Endothelial cell of umbilical vein (primary cell): Measurements from ENCODE around the gene RNPEPL1. TPM values are rescaled to one million over a fixed set of nuclear protein-coding genes. Genes with fewer than 3 reads are reported as not detected.
A peak's percentile ranks its signal among the peaks of the same experiment; 100 is the strongest.

Experiments
- Bru-seq: library from RNA; stranded (reverse); fragments of 400-500 nt; gene quantifications from one replicate; lab custom pipeline; 2021; lab: Mats Ljungman, UMichigan
- BruChase-seq, 2 experiments: library from RNA; stranded (reverse); fragments of 400-500 nt; gene quantifications; one replicate each; lab custom pipeline; 2021; lab: Mats Ljungman, UMichigan
- BruUV-seq: library from RNA; stranded (reverse); fragments of 400-500 nt; replicated peaks from 2 replicates; lab custom pipeline; 2021; lab: Mats Ljungman, UMichigan
- CTCF ChIA-PET: fragments of 300-600, 350-600 bp; sonication (Branson Sonifier 250); formaldehyde crosslinking; loops from one replicate; lab custom pipeline; 2021; ENCODE audit warnings: antibody characterized with exemption, inconsistent platforms; lab: Charles Lee
- POLR2A ChIA-PET: fragments of 300-600, 350-600 bp; sonication (Branson Sonifier 250); formaldehyde crosslinking; loops from one replicate; lab custom pipeline; 2021; ENCODE audit warnings: antibody characterized with exemption, inconsistent platforms; lab: Charles Lee
- DNase-seq: peaks from one replicate; pipeline ENCODE4 v3.0.0-alpha.2; 2011; ENCODE audit warnings: low read depth, low spot score
- FAIRE-seq: peaks from 2 replicates; lab custom pipeline; 2011; peaks lifted over from hg19 to GRCh38; lab: Jason Lieb, UNC
- H2AFZ ChIP-seq: 2 replicates; pipeline ENCODE4 v1.6.0; 2012; ENCODE audit warnings: low read depth, low read length, control low read depth, inconsistent platforms
- H3K27ac ChIP-seq: 2 replicates; pipeline ENCODE4 v1.5.1; 2011; ENCODE audit warnings: low read depth, mild to moderate bottlenecking, control low read depth, low read length, moderate library complexity; ENCODE audit not compliant: insufficient read depth
- H3K27me3 ChIP-seq, 2 experiments: 2 replicates each; pipeline versions ENCODE4 v1.6.0 to v1.6.1; 2011; ENCODE audit warnings: low read length in 2 of 2, mixed read lengths in 1 of 2; ENCODE audit not compliant: control insufficient read depth in 2 of 2, insufficient read depth in 2 of 2
- H3K36me3 ChIP-seq, 2 experiments: 2 replicates in 1 of 2; 3 replicates in 1 of 2; pipeline ENCODE4 v1.5.1; 2011; ENCODE audit warnings: low read length in 2 of 2, mild to moderate bottlenecking in 1 of 2, moderate library complexity in 1 of 2; ENCODE audit not compliant: control insufficient read depth in 2 of 2, insufficient read depth in 2 of 2; ENCODE audit errors: extremely low read depth in 1 of 2
- H3K4me1 ChIP-seq: 3 replicates; pipeline ENCODE4 v1.5.1; 2011; ENCODE audit warnings: mild to moderate bottlenecking, low read length; ENCODE audit not compliant: control insufficient read depth, insufficient read depth; ENCODE audit errors: extremely low read depth
- H3K4me2 ChIP-seq: 2 replicates; pipeline ENCODE4 v1.6.1; 2011; ENCODE audit warnings: low read length, control low read depth, mixed read lengths; ENCODE audit not compliant: insufficient read depth
- H3K4me3 ChIP-seq, 3 experiments: fragments of 200-600 bp in 1 of 3; sonication (generic), shearing (Covaris generic) in 1 of 3; replicated peaks in 1 of 3; 2 replicates each; pipeline ENCODE4 v1.5.1; 2011 to 2016; ENCODE audit warnings: control low read depth in 3 of 3, low read length in 3 of 3, mild to moderate bottlenecking in 2 of 3, inconsistent platforms in 1 of 3, low read depth in 1 of 3, moderate library complexity in 1 of 3; ENCODE audit not compliant: insufficient read depth in 1 of 3
- H3K79me2 ChIP-seq: 2 replicates; pipeline ENCODE4 v1.6.0; 2012; ENCODE audit warnings: low read length, inconsistent platforms; ENCODE audit not compliant: control insufficient read depth, insufficient read depth
- H3K9ac ChIP-seq: replicated peaks from 2 replicates; pipeline ENCODE3; 2011; ENCODE audit warnings: low read length, control low read depth; ENCODE audit not compliant: insufficient read depth; ENCODE audit errors: extremely low read depth
- H3K9me1 ChIP-seq: replicated peaks from 3 replicates; pipeline ENCODE4 v1.6.0; 2011; ENCODE audit warnings: mild to moderate bottlenecking, low read length; ENCODE audit not compliant: control insufficient read depth, insufficient read depth; ENCODE audit errors: extremely low read depth
- H3K9me3 ChIP-seq: replicated peaks from 2 replicates; pipeline ENCODE4 v1.5.1; 2012; ENCODE audit warnings: low read length, inconsistent platforms; ENCODE audit not compliant: control insufficient read depth, insufficient read depth
- H4K20me1 ChIP-seq: replicated peaks from 2 replicates; pipeline ENCODE3; 2011; ENCODE audit warnings: mild to moderate bottlenecking, low read length; ENCODE audit not compliant: control insufficient read depth, insufficient read depth; ENCODE audit errors: extremely low read depth
- CTCF ChIP-seq, 2 donors: IDR thresholded peaks; 1 replicate in 1 of 2; 2 replicates in 1 of 2; pipeline ENCODE4 v1.5.1; 2011; ENCODE audit warnings: low read length in 2 of 2, mild to moderate bottlenecking in 2 of 2, moderate library complexity in 2 of 2, control low read depth in 1 of 2, inconsistent platforms in 1 of 2, low read depth in 1 of 2; ENCODE audit not compliant: insufficient read depth in 1 of 2; ENCODE audit errors: extremely low read depth in 1 of 2
- EZH2 ChIP-seq: IDR thresholded peaks from 2 replicates; pipeline ENCODE4 v1.6.1; 2012; ENCODE audit warnings: borderline replicate concordance, low read depth, mild to moderate bottlenecking, moderate library complexity, low read length, inconsistent platforms; ENCODE audit not compliant: severe bottlenecking
- FOS ChIP-seq: IDR thresholded peaks from 2 replicates; pipeline ENCODE4 v1.6.1; 2011; ENCODE audit warnings: mild to moderate bottlenecking, low read length, moderate library complexity, borderline replicate concordance; ENCODE audit not compliant: insufficient read depth
- GATA2 ChIP-seq: IDR thresholded peaks from 2 replicates; pipeline ENCODE4 v1.7.0; 2011; ENCODE audit warnings: low read depth, mild to moderate bottlenecking, moderate library complexity, mixed read lengths, low read length; ENCODE audit not compliant: insufficient read length, insufficient read depth
- JUN ChIP-seq: IDR thresholded peaks from 2 replicates; pipeline ENCODE4 v1.6.1; 2011; ENCODE audit warnings: borderline replicate concordance, low read depth; ENCODE audit not compliant: insufficient read length, insufficient read depth
- MAX ChIP-seq: IDR thresholded peaks from 2 replicates; pipeline ENCODE4 v1.6.1; 2011; ENCODE audit not compliant: insufficient read depth, insufficient read length
- MYC ChIP-seq: IDR thresholded peaks from one replicate; pipeline ENCODE4 v1.6.1; 2011; ENCODE audit warnings: mild to moderate bottlenecking, low read depth, low read length
- POLR2A ChIP-seq: IDR thresholded peaks from 2 replicates; pipeline ENCODE4 v1.6.1; 2012; ENCODE audit warnings: low read depth, mild to moderate bottlenecking, control low read depth, low read length
- POLR2AphosphoS5 ChIP-seq: IDR thresholded peaks from 2 replicates; pipeline ENCODE4 v1.6.1; 2012; ENCODE audit warnings: low read depth, mild to moderate bottlenecking, control low read depth, low read length, moderate library complexity; ENCODE audit not compliant: insufficient read depth
- dilution Hi-C: fragments of 300-500 bp; cut with MboI; formaldehyde crosslinking; loops from one replicate; pipeline ENCODE4 v1.15.0; 2019; ENCODE audit warnings: low sequenced_read_pairs; ENCODE audit not compliant: extremely low pct_ligation_motif_present
- intact Hi-C: fragments of 100-400 bp; cut with micrococcal nuclease; formaldehyde crosslinking; loops from one replicate; pipeline ENCODE4 v1.10.0; 2022
- long read RNA-seq: library from polyadenylated mRNA; stranded (forward); transcript quantifications from one replicate; pipeline ENCODE4 v2.0.0, GENCODE V29; 2021
- polyA minus RNA-seq, 3 experiments: library from RNA; depleted of rRNA, polyadenylated mRNA; stranded (reverse); fragments of >200 nt; gene quantifications; 1 replicate in 1 of 3; 2 replicates in 2 of 3; pipeline ENCODE4 v1.2.3, GENCODE V29; 2011
- polyA plus RNA-seq, 4 experiments: library from polyadenylated mRNA; depleted of rRNA in 3 of 4; stranded (reverse) in 3 of 4; unstranded in 1 of 4; fragments of >200 nt; gene quantifications; 2 replicates each; pipeline versions ENCODE4 v1.2.1 to v1.2.3, GENCODE V29; 2011 to 2012; ENCODE audit warnings: missing spikeins in 1 of 4
- total RNA-seq: library from RNA; stranded (reverse); gene quantifications from 2 replicates; pipeline ENCODE4 v1.2.3, GENCODE V29; 2021

The RNPEPL1 gene, protein sequence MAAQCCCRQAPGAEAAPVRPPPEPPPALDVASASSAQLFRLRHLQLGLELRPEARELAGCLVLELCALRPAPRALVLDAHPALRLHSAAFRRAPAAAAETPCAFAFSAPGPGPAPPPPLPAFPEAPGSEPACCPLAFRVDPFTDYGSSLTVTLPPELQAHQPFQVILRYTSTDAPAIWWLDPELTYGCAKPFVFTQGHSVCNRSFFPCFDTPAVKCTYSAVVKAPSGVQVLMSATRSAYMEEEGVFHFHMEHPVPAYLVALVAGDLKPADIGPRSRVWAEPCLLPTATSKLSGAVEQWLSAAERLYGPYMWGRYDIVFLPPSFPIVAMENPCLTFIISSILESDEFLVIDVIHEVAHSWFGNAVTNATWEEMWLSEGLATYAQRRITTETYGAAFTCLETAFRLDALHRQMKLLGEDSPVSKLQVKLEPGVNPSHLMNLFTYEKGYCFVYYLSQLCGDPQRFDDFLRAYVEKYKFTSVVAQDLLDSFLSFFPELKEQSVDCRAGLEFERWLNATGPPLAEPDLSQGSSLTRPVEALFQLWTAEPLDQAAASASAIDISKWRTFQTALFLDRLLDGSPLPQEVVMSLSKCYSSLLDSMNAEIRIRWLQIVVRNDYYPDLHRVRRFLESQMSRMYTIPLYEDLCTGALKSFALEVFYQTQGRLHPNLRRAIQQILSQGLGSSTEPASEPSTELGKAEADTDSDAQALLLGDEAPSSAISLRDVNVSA
- total RNA-seq (62.1 and 67.1 TPM in 2 replicates), polyA plus RNA-seq (35.8 and 47.3 TPM in 2 replicates), polyA minus RNA-seq (17.3 and 23.2 TPM in 2 replicates), Bru-seq, nascent RNA (percentile 44 among the genes with signal in this experiment), BruChase-seq, experiment 1, labeled RNA remaining after a 6-hour chase (percentile 68 among the genes with signal in this experiment), BruChase-seq, experiment 2, labeled RNA remaining after a 2-hour chase (percentile 57 among the genes with signal in this experiment)
- polyA plus RNA-seq (2011; cell fraction: cytosol; rRNA removed) = 27.5 and 41.8 TPM in 2 replicates
- polyA plus RNA-seq (2011; cell fraction: nucleus; rRNA removed) = 45.9 and 55.5 TPM in 2 replicates
- 42.5 and 75.3 TPM in 2 replicates for polyA plus RNA-seq (2012)
- polyA minus RNA-seq (2011; cell fraction: cytosol; rRNA and poly(A)+ RNA removed) = 28.5 TPM
- 14.5 and 21.9 TPM in 2 replicates for polyA minus RNA-seq (2011; cell fraction: nucleus; rRNA and poly(A)+ RNA removed)
- long read RNA-seq, full-length matches to known transcripts = 40 of 100 reads
- long read RNA-seq, partial matches to known transcripts = 39 of 100 reads
- long read RNA-seq, other reads (novel, unspliced or antisense) = 21 of 100 reads

DNA sequence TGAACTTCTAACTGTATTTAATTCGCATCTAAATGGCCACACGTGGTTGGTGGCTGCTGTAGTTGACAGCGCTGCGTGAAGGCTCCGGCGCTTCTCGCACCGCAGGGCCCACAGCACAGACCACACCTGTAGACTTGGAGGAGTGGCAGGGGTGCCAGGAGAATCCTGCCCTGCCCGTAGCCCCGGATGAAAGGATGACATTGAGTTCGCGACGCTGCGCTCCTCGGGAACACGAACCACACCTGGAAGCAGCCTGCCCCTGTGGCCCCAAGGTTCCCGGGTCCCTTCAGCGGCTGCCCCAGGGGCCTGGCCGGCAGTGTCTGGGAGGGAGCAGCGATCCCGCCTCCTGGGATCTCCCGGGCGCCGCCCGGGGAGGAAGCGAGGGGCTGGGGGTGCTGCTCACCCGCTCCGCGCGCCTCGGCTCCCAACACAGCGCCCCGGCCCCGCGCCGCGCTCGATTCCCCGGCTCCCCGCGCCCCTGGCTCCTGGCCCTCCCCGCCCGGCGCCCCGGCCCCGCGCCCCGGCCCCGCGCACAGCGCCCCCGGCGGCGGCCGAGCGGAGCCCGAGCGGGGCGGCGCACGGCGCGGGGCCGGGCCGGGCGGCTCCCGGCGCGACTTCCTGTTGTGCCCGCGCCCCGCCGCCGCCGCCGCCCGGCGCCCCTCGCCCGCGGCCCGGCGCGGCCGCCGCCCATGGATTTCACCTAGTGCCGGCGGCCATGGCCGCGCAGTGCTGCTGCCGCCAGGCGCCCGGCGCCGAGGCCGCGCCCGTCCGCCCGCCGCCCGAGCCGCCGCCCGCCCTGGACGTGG, at the start of gene RNPEPL1:
Gene RNPEPL1 (plus strand): TSS at position 613 of the 806 bp plus-strand sequence. CDS start 103 bp downstream, at position 716.
- DNase-seq (peak; percentile 40), FAIRE-seq (no peak)
- CTCF ChIA-PET = interaction anchor here (0.7 to 3.2 kb wide), 5 partner anchors 9 to 19 kb away, joined by 3 to 47 read pairs (median 4); partner anchors contain the start of genes ANKMY1 and CAPN10

More for the DNA sequence above, at the start of gene RNPEPL1:
- BruUV-seq = no TSS peak
- H3K4me2 ChIP-seq = peak within 1 kb of the TSS; percentile 74
- peaks cover 20% of the 10 kb centered on the region for H3K79me2 ChIP-seq
- H3K36me3 ChIP-seq = no peaks in the 10 kb centered on the region
- no peaks in the 10 kb centered on the region for H4K20me1 ChIP-seq
- no peaks in the 10 kb centered on the region for H3K9me1 ChIP-seq
- dilution Hi-C loops (no loop called here), intact Hi-C loops (loop anchor here (1.0 to 10.0 kb wide), 5 partner anchors 8 to 649 kb away; partner anchors contain the start of genes DUSP28, GPC1 and SNED1)
- peaks cover 32% of the 10 kb centered on the region for H3K4me1 ChIP-seq
- H2AFZ ChIP-seq = peak within 1 kb of the TSS; percentile 7
- H3K27me3 ChIP-seq = no peaks in the 10 kb centered on the region
- POLR2A ChIA-PET = interaction anchor here (1.9 kb wide), 1 partner anchor 18 kb away, joined by 7 read pairs; the partner anchor contains the start of gene CAPN10
- peak within 1 kb of the TSS; percentile 33 to 71 (median 42) for H3K4me3 ChIP-seq
- H3K9me3 ChIP-seq = no peaks in the 10 kb centered on the region
- TF ChIP-seq CTCF (IDR thresholded peaks at IDR 0.05; ENCODE audit: extremely low read depth in 1 of 2, insufficient read depth in 1 of 2, low read depth in 1 of 2, low read length in 2 of 2) = no peak
- TF ChIP-seq MYC = no peak
- no peak for TF ChIP-seq POLR2AphosphoS5
- TF ChIP-seq POLR2A = no peak
- TF ChIP-seq FOS = no peak
- no peak for TF ChIP-seq MAX
- TF ChIP-seq EZH2 = no peak
- TF ChIP-seq JUN = no peak
- TF ChIP-seq GATA2 = no peak
- peak within 1 kb of the TSS; percentile 47 for H3K27ac ChIP-seq
- H3K9ac ChIP-seq = peak within 1 kb of the TSS; percentile 61
